KMS-11 (cell line): ENCODE measurements around the gene RAPGEF6.
"Not testable (repeated sequence)": the region's sequence is repeated elsewhere in the genome, so short reads cannot be mapped to it uniquely, and the experiment has no call there.

Experiments used
- H2AFZ ChIP-seq: fragments of 200-600 bp; sonication (generic); 2 replicates; pipeline ENCODE4 v1.6.1; 2016; ENCODE audit warnings: antibody characterized with exemption, mixed run types, low read depth
- H3K27ac ChIP-seq: fragments of 200-600 bp; sonication (generic); 2 replicates; pipeline ENCODE4 v1.6.1; 2016; ENCODE audit warnings: mild to moderate bottlenecking, mixed run types
- H3K27me3 ChIP-seq: fragments of 200-600 bp; sonication (generic); 2 replicates; pipeline ENCODE4 v1.6.1; 2017; ENCODE audit warnings: mild to moderate bottlenecking, low read depth, mixed run types, moderate library complexity; ENCODE audit not compliant: insufficient read depth
- H3K36me3 ChIP-seq: fragments of 200-600 bp; sonication (generic); 2 replicates; pipeline ENCODE4 v1.6.1; 2017; ENCODE audit warnings: mild to moderate bottlenecking, mixed run types; ENCODE audit not compliant: insufficient read depth
- H3K4me1 ChIP-seq: fragments of 200-600 bp; sonication (generic); 2 replicates; pipeline ENCODE4 v1.6.1; 2016; ENCODE audit warnings: mild to moderate bottlenecking, low read depth, mixed run types; ENCODE audit not compliant: poor library complexity, severe bottlenecking
- H3K4me2 ChIP-seq: fragments of 200-600 bp; sonication (generic); 2 replicates; pipeline ENCODE4 v1.7.0; 2016; ENCODE audit warnings: mild to moderate bottlenecking, mixed run types
- H3K4me3 ChIP-seq: fragments of 200-600 bp; sonication (generic); IDR thresholded peaks from 2 replicates; pipeline ENCODE4 v1.6.1; 2017; ENCODE audit warnings: low read depth, low read length, mixed read lengths; ENCODE audit not compliant: insufficient read depth
- H3K79me2 ChIP-seq: fragments of 200-600 bp; sonication (generic); 2 replicates; pipeline ENCODE4 v1.6.1; 2016; ENCODE audit warnings: low read depth, mixed run types; ENCODE audit not compliant: insufficient read depth
- H3K9ac ChIP-seq: fragments of 200-600 bp; sonication (generic); 2 replicates; pipeline ENCODE4 v1.6.1; 2016; ENCODE audit warnings: mild to moderate bottlenecking, mixed run types
- H4K20me1 ChIP-seq: fragments of 200-600 bp; sonication (generic); 2 replicates; pipeline ENCODE4 v1.6.1; 2016; ENCODE audit warnings: mild to moderate bottlenecking, mixed run types; ENCODE audit not compliant: insufficient read depth
- TF ChIP-seq, protein P1 (sequence below): fragments of 200-600 bp; sonication (generic); conservative IDR thresholded peaks from 2 replicates; pipeline ENCODE4 v1.6.1; 2017; ENCODE audit warnings: low read depth, mild to moderate bottlenecking, antibody characterized with exemption, low read length, moderate library complexity, mixed read lengths

RAPGEF6 gene

GRCh38 chr5:131593921-131594320 lies 41.1 kb downstream of the RAPGEF6 start:
- Histone ChIP-seq H3K9ac (no peak overlapping the region), H4K20me1 (no peaks in the 10 kb centered on the region), H3K4me2 (no peak overlapping the region), H2AFZ (no peak overlapping the region), H3K4me1 (peaks cover 15% of the 10 kb centered on the region), H3K79me2 (peaks cover 8% of the 10 kb centered on the region; the same call in 1 of the 2 replicates), H3K4me3 (no peak overlapping the region), H3K27me3 (no peaks in the 10 kb centered on the region), H3K36me3 (no peaks in the 10 kb centered on the region), H3K27ac (no peak overlapping the region)
- TF ChIP-seq, protein P1, sequence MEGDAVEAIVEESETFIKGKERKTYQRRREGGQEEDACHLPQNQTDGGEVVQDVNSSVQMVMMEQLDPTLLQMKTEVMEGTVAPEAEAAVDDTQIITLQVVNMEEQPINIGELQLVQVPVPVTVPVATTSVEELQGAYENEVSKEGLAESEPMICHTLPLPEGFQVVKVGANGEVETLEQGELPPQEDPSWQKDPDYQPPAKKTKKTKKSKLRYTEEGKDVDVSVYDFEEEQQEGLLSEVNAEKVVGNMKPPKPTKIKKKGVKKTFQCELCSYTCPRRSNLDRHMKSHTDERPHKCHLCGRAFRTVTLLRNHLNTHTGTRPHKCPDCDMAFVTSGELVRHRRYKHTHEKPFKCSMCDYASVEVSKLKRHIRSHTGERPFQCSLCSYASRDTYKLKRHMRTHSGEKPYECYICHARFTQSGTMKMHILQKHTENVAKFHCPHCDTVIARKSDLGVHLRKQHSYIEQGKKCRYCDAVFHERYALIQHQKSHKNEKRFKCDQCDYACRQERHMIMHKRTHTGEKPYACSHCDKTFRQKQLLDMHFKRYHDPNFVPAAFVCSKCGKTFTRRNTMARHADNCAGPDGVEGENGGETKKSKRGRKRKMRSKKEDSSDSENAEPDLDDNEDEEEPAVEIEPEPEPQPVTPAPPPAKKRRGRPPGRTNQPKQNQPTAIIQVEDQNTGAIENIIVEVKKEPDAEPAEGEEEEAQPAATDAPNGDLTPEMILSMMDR: no peak

GRCh38 chr5:131593436-131593835 lies 41.6 kb downstream of the RAPGEF6 start:
- not testable (repeated sequence) for H4K20me1 ChIP-seq, H3K27me3 ChIP-seq, H3K79me2 ChIP-seq, H3K9ac ChIP-seq, H3K36me3 ChIP-seq, H3K4me2 ChIP-seq, H3K27ac ChIP-seq, H3K4me3 ChIP-seq, H2AFZ ChIP-seq
- peaks cover 15% of the 10 kb centered on the region for H3K4me1 ChIP-seq

DNA sequence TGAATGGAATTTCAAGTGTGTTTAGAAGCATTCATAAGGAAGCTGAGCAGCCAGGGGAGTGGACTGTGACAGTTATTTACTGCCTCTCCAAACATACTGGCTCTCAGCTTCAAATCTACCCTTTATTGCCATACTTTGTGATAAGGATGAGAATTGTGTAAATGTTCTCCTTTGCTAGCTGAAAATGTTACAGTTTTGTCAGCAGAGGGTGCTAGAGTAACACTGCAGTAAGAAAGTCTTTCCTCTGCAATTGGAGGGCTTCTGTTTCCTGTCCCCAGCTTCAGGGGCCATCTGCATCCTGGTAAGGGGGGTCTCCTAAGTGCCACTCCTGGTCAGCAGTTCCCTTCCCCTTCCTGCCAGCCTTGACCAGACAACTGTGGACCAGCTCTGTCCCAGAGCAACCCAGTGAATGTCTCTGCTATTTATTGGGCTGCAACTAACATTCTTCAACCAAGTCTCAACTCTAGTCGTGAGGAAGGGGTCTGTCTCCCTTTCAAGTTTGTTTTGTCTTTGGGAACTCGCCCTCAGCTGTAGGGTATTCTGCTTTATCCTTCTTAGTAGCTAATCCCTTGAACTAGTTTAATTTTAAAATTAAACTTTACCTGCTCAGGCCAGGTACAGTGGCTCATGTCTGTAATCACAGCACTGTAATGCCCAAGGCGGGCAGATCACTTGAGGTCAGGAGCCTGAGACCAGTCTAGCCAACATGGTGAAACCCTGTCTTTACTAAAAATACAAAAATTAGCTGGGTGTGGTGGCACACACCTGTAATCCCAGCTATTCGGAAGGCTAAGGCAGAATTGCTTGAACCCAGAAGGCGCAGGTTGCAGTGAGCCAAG lies 45.3 kb downstream of the RAPGEF6 start:
- Histone ChIP-seq H3K36me3 (no peaks in the 10 kb centered on the region), H3K4me2 (no peak overlapping the region), H3K27me3 (no peaks in the 10 kb centered on the region), H2AFZ (no peak overlapping the region), H3K4me3 (no peak overlapping the region), H3K27ac (no peak overlapping the region), H3K79me2 (no peaks in the 10 kb centered on the region), H3K4me1 (no peaks in the 10 kb centered on the region), H3K9ac (no peak overlapping the region), H4K20me1 (no peaks in the 10 kb centered on the region)
- TF ChIP-seq, protein P1: peak; percentile 78

DNA sequence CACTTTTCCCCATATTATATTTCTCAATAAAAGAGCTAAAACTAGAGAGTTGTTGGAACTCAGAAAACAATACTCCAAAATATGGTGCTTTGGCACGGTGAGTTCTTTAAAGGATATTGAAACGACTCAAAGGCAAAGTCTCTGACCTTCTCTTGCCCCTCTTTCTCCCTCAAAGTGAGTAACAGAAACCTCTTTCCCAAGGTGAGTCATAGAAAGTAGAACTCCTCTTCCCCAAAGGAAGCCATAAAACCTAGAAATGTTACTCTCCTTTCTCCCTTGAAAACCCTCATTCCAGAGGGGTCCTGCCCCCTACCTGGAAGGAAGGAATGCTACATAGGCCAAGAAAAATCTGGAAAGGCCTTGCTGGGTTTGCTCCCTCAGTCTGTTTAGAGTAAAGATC lies 47.5 kb downstream of the RAPGEF6 start:
- Histone ChIP-seq H3K4me3 (no peak overlapping the region), H3K27ac (no peak overlapping the region), H3K4me1 (no peaks in the 10 kb centered on the region), H4K20me1 (no peaks in the 10 kb centered on the region), H2AFZ (no peak overlapping the region), H3K27me3 (no peaks in the 10 kb centered on the region), H3K36me3 (no peaks in the 10 kb centered on the region), H3K79me2 (no peaks in the 10 kb centered on the region), H3K9ac (no peak overlapping the region), H3K4me2 (no peak overlapping the region)
- TF ChIP-seq, protein P1: no peak

DNA sequence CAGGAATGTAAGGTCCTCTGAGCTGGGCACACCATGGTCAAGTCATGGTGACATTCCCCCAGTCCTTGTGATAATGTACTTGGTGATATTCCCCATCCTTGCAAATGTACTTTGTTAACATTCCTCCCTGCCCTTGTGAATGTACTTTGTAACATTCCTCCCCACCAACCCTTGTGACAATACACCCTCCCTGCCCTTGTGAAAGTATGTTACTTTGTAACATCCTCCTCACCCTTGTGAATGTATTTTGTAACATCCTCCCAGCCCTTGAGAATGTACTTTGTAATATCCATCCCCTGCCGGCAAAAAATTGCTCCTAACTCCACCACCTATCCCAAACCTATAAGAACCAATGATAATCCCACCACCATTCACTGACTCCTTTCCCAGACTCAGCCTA lies 53.3 kb downstream of the RAPGEF6 start:
- Histone ChIP-seq H3K4me2 (no peak overlapping the region), H3K9ac (no peak overlapping the region), H3K79me2 (no peaks in the 10 kb centered on the region; the same call in 1 of the 2 replicates), H3K4me3 (no peak overlapping the region), H3K36me3 (no peaks in the 10 kb centered on the region), H4K20me1 (no peaks in the 10 kb centered on the region), H2AFZ (no peak overlapping the region), H3K4me1 (no peaks in the 10 kb centered on the region), H3K27me3 (no peaks in the 10 kb centered on the region), H3K27ac (no peak overlapping the region)
- TF ChIP-seq, protein P1: no peak
